ENCODE data around the gene DNAJC18.
"Not testable (repeated sequence)": the region's sequence is repeated elsewhere in the genome, so short reads cannot be mapped to it uniquely, and the experiment has no call there.

Gene DNAJC18

GRCh38 chr5:139391570-139392323, 47.6 kb downstream of the DNAJC18 start:
- peak; percentile 46 for DNase-seq (ENCODE audit: low read depth)

GRCh38 chr5:139390639-139391569, 48.4 kb downstream of the DNAJC18 start:
- no peak overlapping the region for H3K4me3 ChIP-seq (ENCODE audit: control insufficient read depth, low read depth, low read length)
- TF ChIP-seq CTCF (conservative IDR thresholded peaks at IDR 0.05; ENCODE audit: control insufficient read depth, insufficient read depth, low read depth, low read length): no peak
- no peak for DNase-seq (ENCODE audit: low read depth)

More at GRCh38 chr5:139391570-139392323, 47.6 kb downstream of the DNAJC18 start:
- H3K4me3 ChIP-seq (ENCODE audit: control insufficient read depth, low read depth, low read length): peak overlapping the region; percentile 1
- no peak for TF ChIP-seq CTCF (conservative IDR thresholded peaks at IDR 0.05; ENCODE audit: control insufficient read depth, insufficient read depth, low read depth, low read length)

DNA sequence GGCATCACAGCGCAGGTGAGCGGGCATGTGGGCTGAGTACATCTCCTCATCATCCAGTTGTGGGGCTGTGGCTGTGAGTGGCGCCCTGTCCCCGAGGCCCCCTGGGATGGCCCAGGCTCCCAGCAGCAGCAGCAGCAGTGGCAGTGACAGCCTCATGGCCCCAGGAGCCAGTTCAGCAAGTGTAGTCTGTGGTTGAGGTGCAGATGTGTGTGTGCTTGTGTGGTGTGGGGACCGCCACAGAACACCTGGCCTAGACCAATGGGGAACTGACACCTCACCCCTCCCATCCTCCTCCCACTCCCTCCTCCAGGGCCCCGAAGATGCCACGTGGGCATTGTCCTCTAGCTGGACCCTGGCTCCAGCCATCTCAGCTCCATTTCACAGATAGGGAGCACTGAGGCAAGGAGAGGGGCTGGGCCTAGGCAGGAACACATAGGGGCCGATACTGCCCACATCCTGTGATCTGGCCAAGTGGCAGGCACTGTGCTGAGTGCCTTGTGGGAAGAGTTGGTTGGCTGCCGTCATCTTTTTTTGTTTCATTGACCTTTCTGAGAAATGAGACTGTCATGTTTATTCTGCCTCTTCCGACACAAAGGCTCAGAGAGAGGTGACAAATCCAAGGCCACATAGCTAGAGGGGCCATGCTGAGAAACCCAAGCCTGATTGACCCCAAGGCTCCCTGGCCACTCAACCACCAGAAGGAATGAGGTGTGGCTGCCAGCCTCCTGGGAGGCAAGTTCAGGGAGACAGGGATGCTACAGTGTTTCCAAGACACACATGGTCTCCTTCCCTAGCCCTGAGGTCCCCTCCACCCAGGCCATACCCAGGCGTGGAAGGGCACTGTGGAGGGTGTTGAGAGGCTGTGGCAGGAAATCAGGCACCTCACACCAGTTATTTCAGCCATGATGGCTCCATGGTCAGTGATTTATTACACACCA, 49.4 kb downstream of the DNAJC18 start, which contains the start of gene MZB1:
MZB1 (minus strand) TSS at position 213 of the 938 bp plus-strand sequence; CDS start at position 156, 57 bp downstream.
- no peak for TF ChIP-seq CTCF (conservative IDR thresholded peaks at IDR 0.05; ENCODE audit: control insufficient read depth, insufficient read depth, low read depth, low read length)
- DNase-seq (ENCODE audit: low read depth): no peak
- H3K4me3 ChIP-seq (ENCODE audit: control insufficient read depth, low read depth, low read length): no peak within 1 kb of the TSS

DNA sequence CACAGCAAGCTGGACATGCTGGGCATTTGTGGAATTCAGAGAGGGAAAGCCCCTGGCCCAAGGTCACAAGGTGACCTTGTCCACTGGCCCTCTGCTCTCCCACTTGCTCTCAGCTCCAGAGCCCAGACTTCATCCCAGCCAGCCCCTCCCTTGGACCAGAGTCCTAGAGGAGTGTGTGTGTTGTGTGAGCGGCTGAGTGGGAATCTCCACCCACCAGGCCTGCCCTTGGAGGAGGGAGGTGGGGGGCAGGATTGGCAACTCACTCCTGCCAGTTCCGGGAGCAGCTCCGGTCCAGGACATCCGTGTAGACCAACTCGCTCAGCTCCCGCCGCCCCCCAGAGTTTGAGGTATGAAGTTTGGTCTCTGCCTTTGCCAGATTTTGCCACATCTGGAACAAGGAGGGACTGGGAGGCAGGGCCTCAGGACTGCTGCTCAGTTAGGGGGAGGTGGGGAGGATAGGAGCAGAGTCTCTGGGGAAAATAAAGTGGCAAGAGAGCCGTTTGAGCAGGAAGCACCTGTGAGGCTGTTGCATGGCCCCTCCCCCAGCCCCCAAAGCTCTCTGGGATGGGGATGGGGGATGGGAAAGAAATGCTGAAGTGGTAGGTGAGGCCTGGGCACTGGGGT, 51.0 kb downstream of the DNAJC18 start:
- no peak for DNase-seq (ENCODE audit: low read depth)
- TF ChIP-seq CTCF (conservative IDR thresholded peaks at IDR 0.05; ENCODE audit: control insufficient read depth, insufficient read depth, low read depth, low read length): no peak
- no peak overlapping the region for H3K4me3 ChIP-seq (ENCODE audit: control insufficient read depth, low read depth, low read length)

DNA sequence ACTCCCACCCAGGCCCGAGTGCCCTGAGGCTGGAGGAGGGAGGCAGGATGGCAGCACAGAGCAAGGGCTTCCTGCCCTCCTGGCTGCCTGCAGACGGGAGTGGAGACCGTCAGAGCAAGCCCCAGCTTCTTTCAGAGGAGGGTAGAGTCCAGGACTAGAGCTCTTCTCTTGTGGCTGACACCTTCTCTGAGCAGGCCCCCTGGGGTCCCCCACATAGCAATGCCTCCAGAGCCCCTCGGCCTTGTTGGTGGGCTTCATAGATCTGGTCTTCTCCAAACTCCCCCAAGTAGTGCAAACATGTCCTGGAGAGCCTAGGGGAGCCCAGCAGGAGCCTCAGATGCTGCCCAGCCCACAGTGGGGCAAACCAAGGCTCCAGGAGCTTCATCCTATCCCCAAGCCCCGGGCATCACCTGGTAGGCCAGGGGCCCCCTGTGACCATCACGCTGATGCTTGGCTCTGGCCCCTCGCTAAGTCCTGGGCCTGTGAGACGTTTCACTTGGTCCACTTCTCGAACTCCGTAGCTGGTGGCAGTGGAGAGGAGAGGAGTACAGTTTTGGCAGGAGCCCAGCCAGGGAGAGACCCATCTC, 51.6 kb downstream of the DNAJC18 start:
- DNase-seq (ENCODE audit: low read depth): no peak
- TF ChIP-seq CTCF (conservative IDR thresholded peaks at IDR 0.05; ENCODE audit: control insufficient read depth, insufficient read depth, low read depth, low read length): no peak
- no peak overlapping the region for H3K4me3 ChIP-seq (ENCODE audit: control insufficient read depth, low read depth, low read length)

GRCh38 chr5:139386956-139387355, 52.4 kb downstream of the DNAJC18 start:
- not testable (repeated sequence) for H3K4me3 ChIP-seq (ENCODE audit: control insufficient read depth, low read depth, low read length); DNase-seq (ENCODE audit: low read depth)

All from fibroblast of mammary gland (primary cell).